ENCODE measurements around the gene COL6A1.

Gene COL6A1

DNA sequence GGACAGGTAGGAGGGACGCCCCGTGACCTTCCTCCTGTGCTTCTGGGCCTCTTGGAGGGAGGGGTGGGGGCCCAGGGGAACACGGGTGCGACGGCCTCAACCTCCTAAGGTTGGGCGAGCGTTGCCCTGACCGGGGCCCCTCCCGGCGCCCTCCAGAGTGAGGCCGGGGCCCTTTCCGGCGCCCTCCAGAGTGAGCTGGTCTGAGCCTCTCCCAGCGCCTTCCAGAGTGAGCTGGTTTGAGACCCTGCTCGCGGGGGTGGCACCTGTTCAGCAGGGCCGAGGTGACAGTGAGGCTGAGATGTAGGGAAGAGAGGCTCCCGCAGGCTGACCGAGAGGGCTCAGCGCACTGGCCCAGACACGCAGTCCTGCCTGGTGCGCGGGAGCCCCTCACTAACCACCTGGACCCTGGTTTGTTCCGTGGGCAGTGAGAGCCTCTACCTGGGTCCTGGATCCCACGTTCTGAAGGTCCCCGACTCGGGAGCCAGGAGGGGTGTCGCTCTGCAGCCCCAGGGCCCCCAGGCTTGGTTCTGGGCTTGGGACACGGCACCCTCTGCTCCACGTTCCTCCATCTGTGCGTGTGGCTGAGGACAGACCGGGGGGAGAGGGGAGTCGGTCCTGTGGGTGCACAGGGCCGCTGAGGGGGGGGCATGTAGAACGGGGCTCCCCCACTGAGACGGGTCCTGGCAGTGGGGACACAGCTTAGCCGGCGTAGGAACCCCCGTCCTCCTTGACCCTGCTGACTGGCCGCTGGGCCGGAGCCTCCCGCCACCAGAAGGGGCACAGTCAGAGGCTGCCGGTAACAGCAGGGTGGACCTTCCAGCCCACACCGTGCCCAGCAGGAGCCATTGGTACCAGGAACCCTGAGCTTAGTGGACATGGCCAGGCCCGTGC, 1.4 kb downstream of the COL6A1 start:
- DNase-seq = no peak

GRCh38 chr21:45983649-45983965, 2.0 kb downstream of the COL6A1 start:
- no peak for DNase-seq

GRCh38 chr21:45983981-45984551, 2.5 kb downstream of the COL6A1 start:
- no peak for DNase-seq

DNA sequence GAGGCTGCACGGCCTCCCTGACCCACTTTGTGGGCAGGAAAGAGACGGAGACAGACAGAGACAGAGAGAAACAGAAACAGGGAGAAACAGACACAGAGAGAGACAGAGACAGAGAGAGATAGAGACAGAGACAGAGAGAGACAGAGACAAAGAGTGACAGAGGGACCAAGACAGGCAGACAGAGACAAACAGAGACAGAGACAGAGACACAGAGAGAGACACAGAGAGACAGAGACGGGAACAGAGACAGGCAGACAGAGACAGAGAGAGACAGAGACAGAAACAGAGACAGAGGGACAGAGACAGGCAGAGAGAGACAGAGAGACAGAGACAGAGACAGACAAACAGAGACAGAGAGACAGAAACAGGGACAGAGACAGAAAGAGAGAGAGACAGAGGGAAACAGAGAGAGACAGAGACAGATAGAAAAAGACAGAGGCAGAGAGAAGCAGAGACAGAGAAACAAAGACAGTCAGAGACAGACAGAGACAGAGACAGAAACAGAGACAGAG, 3.1 kb downstream of the COL6A1 start:
- DNase-seq = no peak

DNA sequence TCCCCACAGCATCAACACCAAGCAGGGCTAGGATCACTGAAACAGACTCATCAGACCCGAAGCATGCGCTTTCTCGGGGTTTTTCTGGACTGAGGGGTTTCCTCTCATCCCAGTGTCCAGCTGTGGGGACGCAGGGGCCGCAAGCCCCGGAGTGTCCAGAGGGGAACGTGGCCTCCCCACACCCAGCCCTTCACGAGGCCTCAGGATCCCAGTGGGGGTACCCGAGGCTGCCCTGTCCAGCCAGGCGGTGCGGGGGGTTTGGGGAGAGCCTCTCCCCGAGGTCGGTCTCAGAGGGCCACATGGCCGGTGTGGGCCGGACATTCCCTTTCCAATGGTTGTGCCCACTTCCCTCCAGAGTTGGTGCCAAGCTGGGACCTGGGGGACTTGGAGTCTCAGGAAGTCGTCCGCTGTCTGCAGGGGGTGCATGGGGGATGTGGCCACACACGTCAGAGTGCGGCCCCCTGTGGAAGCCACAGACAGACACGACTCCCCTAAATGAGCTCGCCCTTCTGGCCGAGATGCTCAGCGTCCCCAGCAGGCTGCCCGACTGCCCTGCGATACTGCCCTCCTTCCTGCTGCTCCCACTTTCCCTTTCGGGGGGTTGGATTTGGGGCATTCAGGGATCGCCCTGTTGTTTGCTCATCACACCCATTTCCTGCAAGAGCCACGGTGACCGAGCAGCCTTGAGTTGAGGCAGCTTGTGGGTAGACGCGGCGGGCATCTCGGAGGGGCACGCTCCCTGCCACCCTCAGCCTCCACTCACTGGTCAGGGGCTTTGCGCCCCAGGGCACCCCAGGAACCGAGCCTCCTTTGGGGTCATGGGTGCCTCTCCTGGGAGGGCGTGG, 4.1 kb downstream of the COL6A1 start:
- DNase-seq = no peak

GRCh38 chr21:45986316-45987051, 4.9 kb downstream of the COL6A1 start:
- DNase-seq = no peak

DNA sequence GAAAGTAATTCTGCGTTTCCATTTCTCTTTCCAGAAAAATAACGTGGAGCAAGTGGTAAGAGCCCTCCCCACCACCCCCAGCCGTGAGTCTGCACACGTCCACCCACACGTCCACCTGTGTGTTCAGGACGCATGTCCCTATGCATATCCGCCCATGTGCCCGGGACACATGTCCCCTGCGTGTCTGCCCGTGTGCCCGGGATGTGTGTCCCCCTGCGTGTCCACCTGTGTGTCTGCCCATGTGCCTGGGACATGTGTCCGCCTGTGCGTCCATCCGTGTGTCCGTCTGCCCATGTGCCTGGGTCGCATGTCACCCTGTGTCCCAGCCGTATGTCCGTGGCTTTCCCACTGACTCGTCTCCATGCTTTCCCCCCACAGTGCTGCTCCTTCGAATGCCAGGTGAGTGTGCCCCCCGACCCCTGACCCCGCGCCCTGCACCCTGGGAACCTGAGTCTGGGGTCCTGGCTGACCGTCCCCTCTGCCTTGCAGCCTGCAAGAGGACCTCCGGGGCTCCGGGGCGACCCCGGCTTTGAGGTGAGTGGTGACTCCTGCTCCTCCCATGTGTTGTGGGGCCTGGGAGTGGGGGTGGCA, 5.6 kb downstream of the COL6A1 start:
- no peak for DNase-seq

DNA sequence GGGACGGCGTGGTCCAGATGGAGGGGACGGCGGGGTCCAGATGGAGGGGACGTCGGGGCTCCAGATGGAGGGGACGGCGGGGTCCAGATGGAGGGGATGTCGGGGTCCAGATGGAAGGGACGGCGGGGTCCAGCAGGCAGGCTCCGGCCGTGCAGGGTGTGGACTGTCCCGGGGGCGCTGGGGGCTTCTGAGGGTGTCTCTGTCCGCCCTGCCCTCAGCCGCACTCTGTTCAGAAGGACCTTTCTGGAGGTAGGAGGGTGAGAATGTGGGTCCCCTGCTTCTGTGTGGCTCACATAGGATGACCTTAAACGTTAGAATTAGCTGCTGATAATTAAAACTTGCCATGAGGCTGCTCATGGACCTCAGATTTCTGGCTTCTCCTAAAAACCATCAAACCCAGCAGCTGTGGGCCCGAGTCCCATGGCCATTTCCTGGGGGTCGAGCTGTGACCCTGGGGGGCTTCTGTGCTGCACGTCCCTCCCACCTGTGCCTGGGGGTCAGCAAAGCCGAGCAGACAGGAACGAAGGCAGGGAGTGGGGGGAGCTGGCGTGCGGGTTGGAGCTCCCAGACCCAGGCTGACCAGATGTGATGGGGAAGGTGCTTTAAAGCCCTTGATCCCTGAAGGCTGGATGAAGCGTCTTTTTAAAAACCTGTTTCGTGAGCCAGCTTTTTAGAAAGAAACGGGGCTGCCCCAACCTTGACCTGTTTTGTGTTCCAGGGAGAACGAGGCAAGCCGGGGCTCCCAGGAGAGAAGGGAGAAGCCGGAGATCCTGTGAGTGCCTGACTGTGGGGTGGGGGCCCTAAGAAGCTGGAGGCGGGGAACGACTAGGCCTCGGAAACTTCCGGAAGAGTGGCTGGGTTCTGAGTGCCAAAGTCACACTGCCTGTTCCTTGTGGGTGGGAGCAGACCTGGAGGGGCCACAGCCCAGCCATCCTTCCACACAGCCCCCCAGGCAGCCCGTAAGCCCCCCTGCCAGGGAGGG, 7.1 kb downstream of the COL6A1 start:
- DNase-seq = no peak

DNA sequence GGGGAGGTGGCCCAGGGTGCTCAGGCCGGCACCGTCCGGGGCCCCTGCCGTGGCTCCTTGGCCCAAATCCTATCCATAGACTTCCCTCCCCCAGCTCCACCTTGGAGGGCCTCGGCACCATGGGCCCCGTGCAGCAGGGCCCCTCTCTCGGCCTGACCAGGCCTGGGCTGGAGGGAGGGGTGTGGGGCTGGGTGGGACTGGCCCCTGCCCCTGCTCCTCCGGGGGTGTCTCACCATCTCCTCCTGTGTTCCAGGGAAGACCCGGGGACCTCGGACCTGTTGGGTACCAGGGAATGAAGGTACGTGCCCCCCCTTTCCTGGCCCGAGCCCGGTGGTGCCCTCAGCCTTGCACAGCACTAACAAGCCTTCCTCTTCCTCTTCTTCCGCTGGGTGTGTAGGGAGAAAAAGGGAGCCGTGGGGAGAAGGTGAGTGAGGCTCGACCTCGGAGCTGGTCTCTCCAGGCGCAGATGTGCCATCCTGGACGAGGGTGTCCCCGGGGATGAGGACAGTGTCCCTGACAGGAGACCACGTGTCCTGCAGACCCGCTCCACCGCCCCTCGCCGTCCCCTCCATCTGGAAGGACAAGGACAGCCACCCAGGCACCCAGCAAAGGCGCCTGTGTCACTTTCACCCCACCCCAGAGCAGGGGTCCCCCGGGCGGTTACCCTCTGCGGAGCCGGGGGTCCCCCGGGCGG, 7.9 kb downstream of the COL6A1 start:
- no peak for DNase-seq

DNA sequence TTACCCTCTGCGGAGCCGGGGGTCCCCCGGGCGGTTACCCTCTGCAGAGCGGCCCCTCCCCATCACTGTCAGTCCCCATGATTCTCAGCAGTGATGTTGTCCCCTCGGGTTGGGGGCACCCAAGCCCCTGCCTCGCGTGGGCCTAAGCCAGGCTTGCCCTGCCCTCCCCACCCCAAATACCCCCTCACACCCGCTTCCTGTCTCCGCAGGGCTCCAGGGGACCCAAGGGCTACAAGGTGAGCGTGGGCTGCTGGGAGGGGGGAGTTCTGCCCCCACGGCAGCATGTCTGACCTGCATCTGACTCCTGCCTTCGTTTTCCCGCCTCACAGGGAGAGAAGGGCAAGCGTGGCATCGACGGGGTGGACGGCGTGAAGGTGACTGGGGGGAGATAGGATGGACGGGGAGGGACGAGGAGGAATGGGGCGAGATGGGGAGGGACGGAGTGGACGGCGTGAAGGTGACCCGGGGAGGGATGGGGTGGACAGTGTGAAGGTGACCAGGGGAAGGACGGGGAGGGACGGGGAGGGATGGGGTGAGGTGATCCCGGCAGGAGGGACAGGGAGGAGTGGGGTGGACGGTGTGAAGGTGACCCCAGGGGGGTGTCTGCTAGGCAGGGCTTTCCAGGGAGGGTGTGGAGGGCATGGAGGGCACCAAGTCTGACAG, 8.6 kb downstream of the COL6A1 start:
- no peak for DNase-seq

DNA sequence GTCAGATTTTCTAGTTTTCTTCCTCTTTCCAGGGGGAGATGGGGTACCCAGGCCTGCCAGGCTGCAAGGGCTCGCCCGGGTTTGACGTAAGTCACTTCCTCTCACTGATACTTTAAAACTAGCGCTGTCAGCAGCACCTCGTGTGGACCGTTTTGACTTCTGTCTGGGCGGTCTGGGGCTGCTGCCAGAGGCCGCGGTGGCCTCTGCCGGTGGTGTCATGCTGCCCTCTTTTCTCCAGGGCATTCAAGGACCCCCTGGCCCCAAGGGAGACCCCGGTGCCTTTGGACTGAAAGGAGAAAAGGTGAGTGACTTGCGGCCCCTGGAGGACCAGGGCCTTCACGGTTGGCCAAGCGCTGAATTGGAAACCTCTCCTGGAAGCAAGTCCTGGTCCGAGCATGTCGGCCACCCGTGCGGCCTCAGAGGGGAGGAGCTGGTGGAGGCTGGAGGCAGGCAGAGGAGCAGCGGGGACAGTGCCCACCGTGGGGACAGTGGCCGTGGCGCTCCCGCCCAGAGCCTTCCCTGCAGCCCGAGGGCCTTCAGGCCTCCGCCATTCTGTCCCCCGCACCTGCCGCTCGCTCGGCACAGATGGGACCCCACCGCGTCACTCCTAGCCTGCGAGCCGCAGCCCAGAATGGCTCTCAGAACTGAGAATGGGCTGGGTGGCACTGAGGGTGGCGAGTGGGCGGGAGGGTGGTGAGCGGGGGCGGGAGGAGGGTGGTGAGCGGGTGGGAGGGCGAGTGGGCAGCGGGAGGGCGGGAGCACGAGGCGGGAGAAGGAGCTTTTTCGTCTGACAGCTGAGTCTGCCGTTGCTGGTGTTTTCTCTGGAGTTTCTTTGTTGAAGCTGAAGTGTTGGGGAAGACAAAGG, 9.4 kb downstream of the COL6A1 start:
- DNase-seq = no peak

- no peak for DNase-seq
Observed at GRCh38 chr21:45991606-45992300, 10.2 kb downstream of the COL6A1 start.

DNA sequence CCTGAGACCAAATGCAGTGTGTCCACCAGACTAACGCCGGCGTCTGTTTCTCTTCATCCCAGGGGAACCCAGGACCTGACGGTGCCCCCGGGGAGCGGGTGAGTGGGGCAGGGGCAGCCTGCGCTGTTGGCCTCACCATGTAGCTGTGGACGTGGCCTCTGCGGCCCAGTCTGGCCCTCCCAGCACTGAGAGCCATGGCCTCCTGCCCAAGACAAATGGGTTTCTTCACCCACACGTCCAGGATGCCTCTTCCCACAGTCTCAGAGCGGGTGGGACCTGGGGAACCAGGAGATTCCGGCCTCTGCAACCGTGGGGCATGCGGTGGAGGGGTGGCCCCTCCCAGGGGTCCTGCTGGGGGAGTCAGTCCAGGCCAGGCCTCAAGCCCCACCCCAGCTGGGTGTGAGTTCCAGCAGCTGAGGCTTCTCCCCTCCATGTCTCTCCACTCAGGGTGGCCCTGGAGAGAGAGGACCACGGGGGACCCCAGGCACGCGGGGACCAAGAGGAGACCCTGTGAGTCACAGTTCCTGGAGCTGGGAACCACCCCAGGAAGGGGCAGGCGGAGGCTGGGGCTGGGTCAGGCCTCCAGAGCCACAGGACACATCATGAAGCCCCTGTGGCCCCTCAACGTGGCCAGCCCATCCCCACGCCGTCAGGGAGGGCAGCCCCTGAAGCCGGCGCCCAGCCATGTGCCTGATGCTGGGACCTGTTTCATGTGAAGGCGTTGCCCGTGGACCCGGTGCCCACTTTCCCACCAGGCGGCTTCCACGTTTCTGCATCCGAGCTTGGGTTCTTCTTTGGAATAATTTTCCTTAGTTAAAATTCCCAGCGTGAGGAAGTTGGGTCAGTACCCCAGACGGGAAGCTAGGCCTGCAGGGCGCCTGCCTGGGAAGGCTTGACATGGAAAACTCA, 11.0 kb downstream of the COL6A1 start:
- no peak for DNase-seq

GRCh38 chr21:45993210-45994085, 11.9 kb downstream of the COL6A1 start:
- no peak for DNase-seq

GRCh38 chr21:45994086-45994661, 12.6 kb downstream of the COL6A1 start:
- DNase-seq = no peak
